Measurements from ENCODE around the gene TET2. TPM values are rescaled to one million over a fixed set of nuclear protein-coding genes. Genes with fewer than 3 reads are reported as not detected.

The TET2 gene
- total and polyA plus RNA-seq, 2 donors from 2014 or later: 1.8 to 31.5 TPM

- H3K4me3 ChIP-seq (ENCODE audit: low read length in 3 of 3): no peak overlapping the region
- H3K4me1 ChIP-seq (ENCODE audit: control insufficient read depth in 2 of 3, insufficient read depth in 2 of 3, low read depth in 1 of 3, low read length in 3 of 3): no peaks in the 10 kb centered on the region
- FAIRE-seq: no peak
- H3K36me3 ChIP-seq (ENCODE audit: control insufficient read depth in 2 of 3, insufficient read depth in 3 of 3, low read length in 3 of 3): no peaks in the 10 kb centered on the region
- no peak overlapping the region for H3K27ac ChIP-seq (ENCODE audit: low read depth in 2 of 2, low read length in 2 of 2)
- no peak for TF ChIP-seq CTCF (IDR thresholded peaks at IDR 0.05; ENCODE audit: borderline replicate concordance, extremely low read depth, insufficient read depth)
- no peak overlapping the region for H3K9ac ChIP-seq (ENCODE audit: low read length in 3 of 3)
- no peak for DNase-seq
- intact Hi-C loops (cut with DNase I): no loop called here
- no peaks in the 10 kb centered on the region for H3K9me3 ChIP-seq (ENCODE audit: control insufficient read depth in 2 of 3, insufficient read depth in 1 of 3, low read length in 3 of 3)
- H3K27me3 ChIP-seq (ENCODE audit: control insufficient read depth, insufficient read depth, low read length): no peaks in the 10 kb centered on the region
These were observed 80.4 kb downstream of the TET2 start for GRCh38 chr4:105227054-105227453.

GRCh38 chr4:105230287-105230686 is 83.6 kb downstream of the TET2 start:
- Histone ChIP-seq H3K36me3 (ENCODE audit: control insufficient read depth in 2 of 3, insufficient read depth in 3 of 3, low read length in 3 of 3) (peaks cover 3 to 8% (median 7%) of the 10 kb centered on the region in 3 donors), H3K9me3 (ENCODE audit: control insufficient read depth in 2 of 3, insufficient read depth in 1 of 3, low read length in 3 of 3) (no peaks in the 10 kb centered on the region), H3K27me3 (ENCODE audit: control insufficient read depth, insufficient read depth, low read length) (no peaks in the 10 kb centered on the region), H3K9ac (ENCODE audit: low read length in 3 of 3) (no peak overlapping the region), H3K4me3 (ENCODE audit: low read length in 3 of 3) (no peak overlapping the region), H3K27ac (ENCODE audit: low read depth in 2 of 2, low read length in 2 of 2) (no peak overlapping the region), H3K4me1 (ENCODE audit: control insufficient read depth in 2 of 3, insufficient read depth in 2 of 3, low read depth in 1 of 3, low read length in 3 of 3) (no peaks in the 10 kb centered on the region)
- FAIRE-seq (no peak), DNase-seq (no peak)
- TF ChIP-seq CTCF (IDR thresholded peaks at IDR 0.05; ENCODE audit: borderline replicate concordance, extremely low read depth, insufficient read depth): no peak
- intact Hi-C loops (cut with DNase I): no loop called here

DNA sequence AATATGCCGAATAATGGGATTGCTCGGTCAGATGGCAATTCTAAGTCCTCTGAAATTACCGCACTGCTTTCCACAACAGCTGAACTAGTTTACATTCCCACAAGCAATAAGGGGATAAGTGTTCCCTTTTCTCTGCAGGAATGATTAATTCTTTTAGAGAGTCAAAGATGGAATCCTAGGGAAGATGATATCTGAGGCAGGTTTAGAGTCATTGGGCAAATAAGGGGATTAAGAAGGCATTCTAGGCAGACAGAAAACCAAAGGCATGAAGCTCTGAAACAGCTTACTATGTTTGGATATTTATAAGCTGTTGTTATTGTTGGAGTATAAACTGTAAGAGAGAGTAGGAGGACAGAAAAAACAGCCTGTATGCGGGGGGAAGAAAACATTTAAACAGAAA is 85.7 kb downstream of the TET2 start:
- intact Hi-C loops (cut with DNase I): no loop called here
- H3K9ac ChIP-seq (ENCODE audit: low read length in 3 of 3): no peak overlapping the region
- no peaks in the 10 kb centered on the region for H3K27me3 ChIP-seq (ENCODE audit: control insufficient read depth, insufficient read depth, low read length)
- H3K27ac ChIP-seq (ENCODE audit: low read depth in 2 of 2, low read length in 2 of 2): no peak overlapping the region
- H3K36me3 ChIP-seq (ENCODE audit: control insufficient read depth in 2 of 3, insufficient read depth in 3 of 3, low read length in 3 of 3): peaks cover 8 to 12% (median 12%) of the 10 kb centered on the region in 3 donors
- H3K4me3 ChIP-seq (ENCODE audit: low read length in 3 of 3): no peak overlapping the region
- no peaks in the 10 kb centered on the region for H3K9me3 ChIP-seq (ENCODE audit: control insufficient read depth in 2 of 3, insufficient read depth in 1 of 3, low read length in 3 of 3)
- no peaks in the 10 kb centered on the region for H3K4me1 ChIP-seq (ENCODE audit: control insufficient read depth in 2 of 3, insufficient read depth in 2 of 3, low read depth in 1 of 3, low read length in 3 of 3)
- no peak for FAIRE-seq
- no peak for DNase-seq
- TF ChIP-seq CTCF (IDR thresholded peaks at IDR 0.05; ENCODE audit: borderline replicate concordance, extremely low read depth, insufficient read depth): no peak

GRCh38 chr4:105234582-105234981 is 87.9 kb downstream of the TET2 start:
- Histone ChIP-seq H3K27me3 (ENCODE audit: control insufficient read depth, insufficient read depth, low read length) (no peaks in the 10 kb centered on the region), H3K36me3 (ENCODE audit: control insufficient read depth in 2 of 3, insufficient read depth in 3 of 3, low read length in 3 of 3) (peaks cover 8 to 12% (median 12%) of the 10 kb centered on the region in 3 donors), H3K27ac (ENCODE audit: low read depth in 2 of 2, low read length in 2 of 2) (no peak overlapping the region), H3K4me1 (ENCODE audit: control insufficient read depth in 2 of 3, insufficient read depth in 2 of 3, low read depth in 1 of 3, low read length in 3 of 3) (no peaks in the 10 kb centered on the region), H3K4me3 (ENCODE audit: low read length in 3 of 3) (no peak overlapping the region), H3K9me3 (ENCODE audit: control insufficient read depth in 2 of 3, insufficient read depth in 1 of 3, low read length in 3 of 3) (no peaks in the 10 kb centered on the region), H3K9ac (ENCODE audit: low read length in 3 of 3) (no peak overlapping the region)
- no peak for FAIRE-seq
- intact Hi-C loops (cut with DNase I): no loop called here
- no peak for TF ChIP-seq CTCF (IDR thresholded peaks at IDR 0.05; ENCODE audit: borderline replicate concordance, extremely low read depth, insufficient read depth)
- no peak for DNase-seq
